Right atrium auricular region (tissue), 2 donors: ENCODE data around the gene TMA7B. TPM values are rescaled to one million over a fixed set of nuclear protein-coding genes. Genes with fewer than 3 reads are reported as not detected.

Experiments used
- DNase-seq: peaks from one replicate; pipeline ENCODE4 v3.0.0-alpha.2; 2019; ENCODE audit warnings: low spot score
- H3K27ac ChIP-seq, 2 donors: fragments of 200-600 bp; sonication (generic); 1 replicate in 1 of 2; 2 replicates in 1 of 2; pipeline ENCODE4 v1.5.1; 2016 to 2019
- H3K27me3 ChIP-seq, 2 donors: fragments of 200-600 bp; sonication (generic); one replicate each; pipeline versions ENCODE4 v1.5.1 to v1.6.0; 2017 to 2019
- H3K36me3 ChIP-seq: fragments of 200-600 bp; sonication (generic); one replicate; pipeline ENCODE4 v1.5.1; 2016
- H3K4me1 ChIP-seq, 2 donors: fragments of 200-600 bp; sonication (generic); one replicate each; pipeline versions ENCODE4 v1.5.1 to v1.6.0; 2017 to 2019
- H3K4me3 ChIP-seq, 2 donors: fragments of 200-600 bp; sonication (generic); 1 replicate in 1 of 2; 2 replicates in 1 of 2; pipeline ENCODE4 v1.5.1; 2017 to 2019; ENCODE audit warnings: mild to moderate bottlenecking in 1 of 2, moderate library complexity in 1 of 2
- H3K9me3 ChIP-seq, 2 donors: fragments of 200-600 bp; sonication (generic); one replicate each; pipeline ENCODE4 v1.5.1; 2019
- CTCF ChIP-seq, 2 donors: fragments of 200-600 bp; sonication (generic); IDR thresholded peaks; one replicate each; pipeline ENCODE4 v1.5.1; 2019; ENCODE audit warnings: antibody characterized with exemption in 2 of 2
- total RNA-seq, 2 donors: library from RNA; depleted of rRNA; stranded (reverse); fragments of >200 nt; gene quantifications; one replicate each; pipeline ENCODE4 v1.1.0, GENCODE V29; 2016

The TMA7B gene
- total RNA-seq, 2 donors from 2014 or later: not detected

DNA sequence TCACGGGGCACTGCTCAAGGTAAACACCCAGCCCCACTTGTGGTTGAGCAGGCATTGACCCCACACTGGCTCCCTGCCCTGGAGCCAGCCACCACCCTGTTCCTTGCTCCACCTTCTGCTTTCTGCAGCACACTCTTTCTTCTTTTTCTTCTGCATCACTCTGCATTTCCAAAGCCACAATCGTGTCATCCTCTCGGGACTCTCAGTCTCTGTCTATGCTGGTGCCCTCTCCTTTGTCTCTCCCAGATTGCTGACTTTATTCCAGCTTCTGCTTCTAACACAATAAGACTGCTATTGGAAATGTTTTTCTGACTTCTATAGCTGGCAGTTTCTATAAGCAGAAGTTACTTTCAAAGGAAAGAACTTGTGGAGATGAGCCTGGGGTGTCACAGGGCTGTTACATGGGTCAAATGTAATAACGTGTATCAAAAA lies 44.9 kb upstream of the TMA7B start:
- H3K27me3 ChIP-seq: no peaks in the 10 kb centered on the region
- no peaks in the 10 kb centered on the region for H3K4me1 ChIP-seq
- H3K9me3 ChIP-seq: no peaks in the 10 kb centered on the region
- no peak for TF ChIP-seq CTCF (IDR thresholded peaks at IDR 0.05)
- no peak overlapping the region for H3K4me3 ChIP-seq
- no peak overlapping the region for H3K27ac ChIP-seq
- DNase-seq: no peak
- no peaks in the 10 kb centered on the region for H3K36me3 ChIP-seq

DNA sequence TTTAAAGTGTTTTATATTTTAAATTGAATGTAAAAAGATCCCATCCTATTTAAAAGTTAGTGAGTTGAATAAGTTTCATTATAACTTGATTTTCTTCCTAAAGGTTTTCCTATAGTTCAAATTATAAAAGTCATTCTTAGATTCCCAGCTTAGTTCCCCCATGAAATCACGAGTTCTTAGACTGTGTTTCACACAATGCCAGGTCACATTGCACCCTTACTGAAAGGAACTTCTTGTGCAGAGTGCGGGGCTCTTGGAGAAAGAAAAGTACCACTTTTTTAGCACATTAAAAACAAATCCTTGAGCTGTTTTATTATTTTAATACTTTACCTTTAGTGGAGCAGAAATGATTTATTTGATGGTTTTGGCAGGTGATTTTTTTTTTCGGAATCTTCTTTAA lies 43.7 kb upstream of the TMA7B start:
- Histone ChIP-seq H3K27ac (no peak overlapping the region), H3K4me1 (no peaks in the 10 kb centered on the region), H3K27me3 (no peaks in the 10 kb centered on the region), H3K36me3 (no peaks in the 10 kb centered on the region), H3K4me3 (no peak overlapping the region), H3K9me3 (no peaks in the 10 kb centered on the region)
- DNase-seq: no peak
- no peak for TF ChIP-seq CTCF (IDR thresholded peaks at IDR 0.05)

DNA sequence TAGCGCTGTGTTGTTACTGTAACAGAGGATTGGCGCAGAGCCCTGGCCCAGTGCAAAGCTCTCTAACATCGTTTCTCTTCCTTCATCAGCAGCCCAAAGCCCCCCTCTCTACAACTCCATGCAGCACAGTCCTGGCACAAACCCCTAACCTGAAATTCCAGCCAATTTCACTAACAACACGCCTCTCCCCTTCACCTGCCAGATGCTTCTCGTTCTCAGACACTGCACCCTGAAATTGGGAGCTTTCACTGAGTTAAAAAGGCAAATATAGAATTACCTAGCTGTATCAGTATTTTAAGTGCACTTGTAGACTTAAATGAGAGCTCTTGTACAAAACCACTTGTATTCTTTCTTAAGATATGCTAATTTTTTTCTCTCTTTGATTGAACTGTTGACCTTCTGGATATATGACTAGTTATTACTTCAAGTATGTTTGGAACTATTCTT lies 43.0 kb upstream of the TMA7B start:
- no peak for DNase-seq
- H3K27ac ChIP-seq: no peak overlapping the region
- H3K9me3 ChIP-seq: no peaks in the 10 kb centered on the region
- no peaks in the 10 kb centered on the region for H3K36me3 ChIP-seq
- no peak for TF ChIP-seq CTCF (IDR thresholded peaks at IDR 0.05)
- no peaks in the 10 kb centered on the region for H3K4me1 ChIP-seq
- H3K27me3 ChIP-seq: no peaks in the 10 kb centered on the region
- no peak overlapping the region for H3K4me3 ChIP-seq

- H3K27ac ChIP-seq: no peak overlapping the region
- DNase-seq: no peak
- H3K27me3 ChIP-seq: no peaks in the 10 kb centered on the region
- H3K36me3 ChIP-seq: no peaks in the 10 kb centered on the region
- no peak for TF ChIP-seq CTCF (IDR thresholded peaks at IDR 0.05)
- no peaks in the 10 kb centered on the region for H3K9me3 ChIP-seq
- no peaks in the 10 kb centered on the region for H3K4me1 ChIP-seq
- no peak overlapping the region for H3K4me3 ChIP-seq
Measured at GRCh38 chr22:39917776-39918495, 42.3 kb upstream of the TMA7B start.

DNA sequence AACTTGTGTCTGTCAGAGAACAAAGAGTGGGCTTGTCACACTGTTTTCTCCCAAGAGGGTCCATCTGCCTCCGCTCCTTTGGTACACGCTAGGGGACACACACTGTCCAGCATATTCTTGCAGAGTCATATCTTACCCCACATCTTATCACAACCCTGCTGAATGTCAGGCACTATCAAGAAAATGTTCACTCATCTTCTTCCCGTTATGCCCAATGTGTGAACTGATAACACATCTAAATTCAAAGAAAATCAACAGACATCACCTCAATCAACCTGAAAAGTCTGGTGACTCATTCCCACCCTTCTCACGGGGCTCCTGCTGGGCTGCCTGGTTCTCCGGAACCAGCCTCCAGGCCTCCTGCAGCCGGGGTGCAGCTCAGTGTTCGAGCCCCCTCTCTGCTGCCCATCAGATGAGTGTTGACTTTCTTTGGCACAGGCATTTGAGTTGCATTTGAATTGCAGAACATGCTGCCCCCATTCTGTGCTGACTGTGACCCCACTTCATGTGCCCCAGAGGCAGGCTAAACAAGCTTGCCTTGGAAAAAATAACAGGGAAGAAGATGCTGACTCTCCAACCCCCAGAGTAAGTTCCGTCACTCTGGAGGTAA lies 40.0 kb upstream of the TMA7B start:
- no peak overlapping the region for H3K27ac ChIP-seq

More for the DNA sequence above, 40.0 kb upstream of the TMA7B start:
- no peaks in the 10 kb centered on the region for H3K9me3 ChIP-seq
- no peak for TF ChIP-seq CTCF (IDR thresholded peaks at IDR 0.05)
- no peaks in the 10 kb centered on the region for H3K36me3 ChIP-seq
- no peaks in the 10 kb centered on the region for H3K4me1 ChIP-seq
- no peak overlapping the region for H3K4me3 ChIP-seq
- H3K27me3 ChIP-seq: no peaks in the 10 kb centered on the region
- DNase-seq: no peak
